ENCODE data around the gene LUM.

GRCh38 chr12:91073426-91073825, 37.9 kb downstream of the LUM start:
- TF ChIP-seq EGR1 (IDR thresholded peaks at IDR 0.05; ENCODE audit: low read depth in 2 of 2) (no peak), CTCF (IDR thresholded peaks at IDR 0.05; ENCODE audit: low read depth, low read length, missing input control) (no peak), NR2F2 (IDR thresholded peaks at IDR 0.05) (no peak)

Data from liver (tissue), 3 donors.